WTC11 (cell line): Measurements from ENCODE around the gene SLC9A9.

ENCODE experiments used
- CTCF ChIP-seq: fragments of 200-600 bp; IDR thresholded peaks from 2 replicates; pipeline ENCODE4 v1.8.0; 2022; ENCODE audit warnings: antibody characterized with exemption
- MYBL2 ChIP-seq: sonication (generic); formaldehyde crosslinking; IDR thresholded peaks from 2 replicates; pipeline ENCODE4 v1.8.1; 2023; ENCODE audit warnings: mild to moderate bottlenecking, moderate library complexity, missing genetic modification reagents
- NFYB ChIP-seq: sonication (generic); formaldehyde crosslinking; conservative IDR thresholded peaks from 2 replicates; pipeline ENCODE4 v1.8.0; 2022; ENCODE audit warnings: low read depth, missing genetic modification reagents

GRCh38 chr3:143731320-143731719 is 116.9 kb downstream of the SLC9A9 start:
- TF ChIP-seq NFYB (CRISPR knock-in tag) (no peak), CTCF (no peak), MYBL2 (CRISPR knock-in tag) (no peak)
